H1 (cell line): ENCODE measurements around the gene CD248. TPM values are rescaled to one million over a fixed set of nuclear protein-coding genes. Genes with fewer than 3 reads are reported as not detected.

Source experiments
- CHD1 ChIP-seq: IDR thresholded peaks from 2 replicates; pipeline ENCODE4 v1.6.1; 2012; ENCODE audit warnings: low read depth, low read length, improper control_type of control experiment
- KDM1A ChIP-seq: fragments of 200-600, 300-600 bp; sonication (generic); IDR thresholded peaks from 2 replicates; pipeline ENCODE4 v1.7.1; 2016; ENCODE audit warnings: mild to moderate bottlenecking, low read length, borderline replicate concordance
- polyA plus RNA-seq, 7 experiments: library from polyadenylated mRNA; depleted of rRNA in 3 of 7; stranded (reverse) in 5 of 7; unstranded in 2 of 7; fragments of >200 nt in 5 of 7; fragments of 200-250 nt in 2 of 7; gene quantifications; 1 replicate in 5 of 7; 2 replicates in 1 of 7; 4 replicates in 1 of 7; pipeline versions ENCODE4 v1.2.1 to v1.2.3, GENCODE V29; 2011 to 2013; ENCODE audit warnings: missing spikeins in 2 of 7, mixed read lengths in 2 of 7
- total RNA-seq: library from RNA; stranded (reverse); fragmentation: NEBNext Ultra II Directional; extraction: Animal tissue kit (Norgen Biotek cat#: 25700); gene quantifications from 2 replicates; pipeline ENCODE4 v1.2.1, GENCODE V29; 2021

CD248 gene
- total and polyA plus RNA-seq, 2 of the 8 experiments (the other 6 are each of a cell fraction or from before 2014, with no cell fraction given), result 2.7 to 3.9 TPM

DNA sequence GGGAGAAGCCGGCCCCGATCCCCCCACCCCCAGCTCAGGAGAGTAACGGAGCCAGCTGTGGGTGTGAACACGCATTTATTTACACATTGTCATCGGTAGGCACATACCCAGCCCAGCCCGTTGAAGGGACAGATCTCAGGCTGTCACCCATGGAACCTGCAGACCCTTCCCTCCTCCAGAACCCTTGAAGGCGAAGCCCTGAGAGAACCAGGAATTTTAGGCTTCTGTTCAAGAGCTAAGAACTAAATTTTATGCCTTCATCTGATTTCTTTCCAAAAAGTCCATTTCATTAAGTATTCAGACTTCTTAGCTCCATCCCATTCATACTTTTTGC lies 28.4 kb upstream of the CD248 start (continued):
- TF ChIP-seq KDM1A, result no peak
- TF ChIP-seq CHD1, result no peak
- TF ChIP-seq, all 59 proteins: peak for 0
